ENCODE measurements around the gene CIROP.
A peak's percentile ranks its signal among the peaks of the same experiment; 100 is the strongest.

The CIROP gene

DNA sequence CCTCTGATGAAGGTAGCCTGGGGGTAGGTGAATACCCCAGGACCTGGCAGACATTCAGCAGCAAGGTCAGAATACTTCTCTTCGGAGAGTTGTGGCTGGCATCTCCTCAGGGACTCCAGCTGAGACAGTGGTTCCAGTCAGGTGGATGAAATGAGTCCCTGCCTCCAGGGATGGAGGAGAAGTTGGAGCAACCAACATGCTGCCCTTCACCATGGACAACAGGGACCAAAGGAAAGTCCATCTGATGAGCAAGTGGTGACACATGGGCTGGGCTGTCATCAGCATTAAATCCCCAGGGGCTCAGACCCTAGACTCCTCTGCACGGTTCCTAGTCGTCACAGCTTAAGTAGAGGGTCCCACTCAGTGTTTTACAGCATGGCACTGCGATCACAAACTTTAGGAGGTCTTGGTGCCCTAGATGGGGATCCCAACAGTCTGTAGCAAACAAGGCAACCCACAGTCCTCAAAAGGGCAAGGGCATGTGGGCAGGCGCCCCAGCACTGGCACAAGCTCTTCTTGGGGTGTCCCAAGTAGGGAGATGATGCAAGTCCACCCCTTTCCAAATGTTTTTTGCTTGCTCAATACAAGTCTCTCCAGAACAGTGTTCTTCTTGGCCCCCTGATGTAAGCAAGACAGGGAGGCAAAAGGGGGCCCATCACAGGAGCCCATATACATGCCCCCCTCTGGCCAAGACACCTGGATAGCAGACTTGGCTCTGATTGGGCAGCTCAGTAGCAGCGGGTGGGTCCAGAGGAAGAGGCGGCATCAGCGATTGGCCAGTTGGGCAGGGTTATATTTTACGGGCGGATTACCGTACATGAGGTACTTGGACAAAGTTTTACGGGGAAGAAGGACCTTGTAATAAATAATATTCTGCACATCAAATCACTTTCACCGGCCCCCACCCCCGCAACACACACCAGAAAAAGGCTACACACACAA lies 36.7 kb downstream of the CIROP start:
- no peak for DNase-seq (ENCODE audit: low read depth in 2 of 2)

DNA sequence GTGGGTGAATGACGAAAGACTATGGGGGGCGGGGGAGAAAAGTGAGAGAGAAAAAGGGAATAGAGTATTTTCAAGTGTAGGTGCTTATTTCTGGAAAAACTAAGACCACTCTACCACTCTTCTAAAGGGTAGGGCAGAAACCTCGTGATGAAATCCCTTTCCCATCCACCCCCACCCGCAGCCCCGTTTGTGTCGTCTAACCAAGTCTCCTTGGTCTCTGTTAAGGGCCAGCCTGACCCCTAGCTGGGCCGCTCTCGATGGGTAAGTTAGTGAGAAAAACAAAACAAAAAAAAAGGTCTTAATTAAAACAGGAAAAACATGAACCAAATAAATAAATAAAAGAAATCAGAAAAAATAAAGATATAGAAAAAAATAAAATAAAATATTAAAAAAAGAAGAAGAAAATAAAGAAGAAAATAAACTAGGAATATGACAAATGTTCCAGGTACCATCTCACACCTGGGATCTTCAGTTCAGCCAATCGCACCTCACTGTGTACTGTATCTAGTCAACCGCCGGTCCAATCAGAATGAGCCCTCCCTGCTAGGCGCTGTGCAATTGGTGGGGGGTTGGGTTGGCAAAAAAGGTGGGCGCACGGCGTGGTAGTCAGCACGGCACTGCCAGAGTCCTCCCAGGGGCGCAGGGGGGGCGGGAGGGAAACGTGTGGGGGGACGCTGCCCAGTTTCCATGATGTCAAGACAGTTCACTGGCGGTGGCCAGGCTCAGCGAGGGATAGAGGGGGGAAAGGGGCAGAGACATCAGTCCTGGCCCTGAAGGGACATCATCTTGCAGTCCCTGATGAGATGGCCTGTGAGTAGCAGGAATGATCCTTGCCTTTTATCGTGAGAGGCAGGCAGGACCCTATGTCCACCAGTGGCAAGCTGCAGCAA lies 37.7 kb downstream of the CIROP start:
- DNase-seq (ENCODE audit: low read depth in 2 of 2), result no peak

DNA sequence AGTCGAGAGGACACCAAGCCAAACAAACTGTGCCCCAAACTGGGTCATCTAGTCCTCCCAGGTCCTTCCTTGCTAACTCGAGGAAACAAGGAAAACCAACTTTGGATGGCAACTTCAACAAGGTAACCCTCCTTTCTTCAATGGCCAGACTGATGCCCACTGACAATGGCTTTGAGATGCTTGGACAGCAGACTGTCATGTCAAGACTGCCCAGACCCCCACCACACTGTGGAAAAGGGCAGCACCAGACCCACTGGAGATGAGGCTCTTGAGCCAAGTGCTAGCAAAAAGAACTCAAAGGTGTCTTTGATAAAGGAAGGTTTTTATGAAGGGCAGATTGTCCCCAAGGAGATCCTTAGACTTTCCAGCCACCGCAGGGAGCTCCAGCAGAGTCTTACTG lies 38.4 kb downstream of the CIROP start:
- DNase-seq (ENCODE audit: low read depth in 2 of 2), result no peak

DNA sequence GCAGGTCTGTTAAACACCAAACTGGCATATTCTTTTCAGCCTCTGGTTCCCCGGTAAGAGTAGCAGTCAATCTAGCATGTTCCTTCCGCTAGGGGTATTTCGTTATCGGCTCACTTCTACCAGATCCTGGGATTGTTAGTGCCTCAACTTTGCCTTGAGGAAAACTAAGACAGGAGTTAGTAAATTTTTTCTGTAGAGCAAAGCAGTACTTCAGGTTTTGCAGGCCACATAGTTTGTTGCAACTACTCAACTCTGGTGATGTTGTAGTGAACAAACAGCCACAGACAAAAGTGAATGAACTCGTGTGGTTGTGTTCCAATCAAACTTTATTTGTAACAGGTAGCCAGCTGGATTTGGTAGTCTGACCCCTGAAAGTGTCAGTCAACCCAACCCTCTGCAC lies 41.2 kb downstream of the CIROP start:
- DNase-seq (ENCODE audit: low read depth in 2 of 2), result no peak

DNA sequence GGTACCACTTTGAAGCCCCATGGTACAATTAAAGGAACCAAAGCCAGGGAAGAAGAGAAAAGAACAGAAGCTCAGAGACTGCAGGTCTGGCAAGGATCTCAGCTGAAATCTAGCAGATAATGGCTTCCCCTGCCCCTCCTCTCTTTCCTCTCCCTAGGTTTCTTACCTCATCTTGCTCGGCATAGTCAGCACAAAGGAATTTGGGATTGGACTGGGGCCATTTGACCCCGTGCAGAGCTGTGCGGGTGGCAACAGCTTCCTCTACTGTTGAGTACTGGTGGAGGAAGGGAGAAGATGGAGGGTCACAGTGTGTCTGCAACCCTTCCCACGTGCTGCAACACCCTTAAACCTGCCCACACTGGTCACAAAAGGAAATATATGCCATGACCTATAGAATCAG lies 42.8 kb downstream of the CIROP start:
- DNase-seq (ENCODE audit: low read depth in 2 of 2), result no peak

DNA sequence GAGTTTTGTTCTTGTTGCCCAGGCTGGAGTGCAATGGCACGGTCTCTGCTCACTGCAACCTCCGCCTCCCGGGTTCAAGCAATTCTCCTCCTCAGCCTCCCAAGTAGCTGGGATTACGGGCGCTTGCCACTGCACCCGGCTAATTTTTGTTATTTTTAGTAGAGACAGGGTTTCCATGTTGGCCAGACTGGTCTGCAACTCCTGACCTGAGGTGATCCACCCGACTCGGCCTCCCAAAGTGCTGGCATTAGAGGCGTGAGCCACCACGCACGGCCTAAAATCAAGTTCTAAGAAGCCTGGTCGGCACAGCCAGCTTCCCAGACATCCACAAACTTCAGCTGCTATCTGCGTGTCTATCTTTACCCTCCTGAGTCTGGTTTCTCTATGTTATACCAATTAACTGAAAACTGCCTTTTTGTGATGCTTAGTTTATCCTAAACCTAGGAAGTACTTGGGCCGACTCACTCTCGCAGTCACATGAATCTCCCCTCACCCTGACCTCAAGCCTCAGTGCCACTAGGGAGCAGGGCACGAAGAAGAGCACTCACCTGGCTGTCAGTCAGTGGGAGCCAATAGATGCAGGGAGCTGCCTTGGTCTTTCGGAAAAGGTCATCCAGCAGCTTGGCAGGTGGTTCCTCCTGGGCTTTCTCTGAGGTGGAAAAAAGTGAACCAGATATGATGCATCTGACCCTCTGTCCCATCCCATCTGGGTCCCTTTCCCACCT lies 44.1 kb downstream of the CIROP start:
- DNase-seq (ENCODE audit: low read depth in 2 of 2), result no peak

DNA sequence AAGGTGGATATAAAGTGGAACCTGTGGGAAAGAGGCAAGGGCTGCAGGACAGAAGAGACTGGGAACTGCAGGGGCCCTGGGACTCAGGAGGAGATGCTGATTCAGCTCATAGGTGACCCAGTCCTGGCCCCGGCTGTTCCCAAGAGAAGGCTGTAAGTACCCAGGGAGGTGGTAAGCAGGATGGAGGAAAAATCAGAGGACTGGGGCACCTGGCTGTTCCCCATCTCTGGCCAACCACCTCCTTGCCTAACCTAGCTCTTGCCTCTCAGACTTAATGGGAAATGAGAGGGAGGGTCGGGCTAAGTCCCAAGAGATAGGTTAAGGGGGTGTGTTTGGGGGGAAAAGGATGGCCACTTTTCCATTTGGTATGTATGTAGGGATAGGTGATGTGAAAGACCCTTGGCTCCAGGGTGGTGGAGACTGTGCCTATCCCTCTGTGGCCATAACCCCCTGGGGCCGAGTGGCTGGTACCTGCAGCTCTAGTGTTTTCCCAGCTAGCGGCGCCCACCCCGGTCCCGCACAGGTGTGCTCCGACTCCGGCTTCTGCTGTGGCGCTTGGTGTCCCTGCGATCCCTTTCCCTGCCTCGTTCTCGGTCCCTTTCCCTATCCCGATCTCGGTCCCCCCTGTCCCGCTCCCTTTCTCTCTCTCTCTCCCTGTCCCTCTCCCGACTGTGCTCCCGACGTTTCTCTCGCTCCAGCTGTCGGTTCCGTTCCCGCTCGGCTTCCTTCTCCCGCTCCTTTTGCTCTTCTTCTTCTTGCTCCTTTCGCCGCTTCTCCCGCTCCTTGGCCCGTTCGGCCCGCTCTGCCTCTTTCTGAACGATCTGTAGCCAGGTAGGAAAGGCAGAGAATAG lies 45.9 kb downstream of the CIROP start:
- no peak for DNase-seq (ENCODE audit: low read depth in 2 of 2)

DNA sequence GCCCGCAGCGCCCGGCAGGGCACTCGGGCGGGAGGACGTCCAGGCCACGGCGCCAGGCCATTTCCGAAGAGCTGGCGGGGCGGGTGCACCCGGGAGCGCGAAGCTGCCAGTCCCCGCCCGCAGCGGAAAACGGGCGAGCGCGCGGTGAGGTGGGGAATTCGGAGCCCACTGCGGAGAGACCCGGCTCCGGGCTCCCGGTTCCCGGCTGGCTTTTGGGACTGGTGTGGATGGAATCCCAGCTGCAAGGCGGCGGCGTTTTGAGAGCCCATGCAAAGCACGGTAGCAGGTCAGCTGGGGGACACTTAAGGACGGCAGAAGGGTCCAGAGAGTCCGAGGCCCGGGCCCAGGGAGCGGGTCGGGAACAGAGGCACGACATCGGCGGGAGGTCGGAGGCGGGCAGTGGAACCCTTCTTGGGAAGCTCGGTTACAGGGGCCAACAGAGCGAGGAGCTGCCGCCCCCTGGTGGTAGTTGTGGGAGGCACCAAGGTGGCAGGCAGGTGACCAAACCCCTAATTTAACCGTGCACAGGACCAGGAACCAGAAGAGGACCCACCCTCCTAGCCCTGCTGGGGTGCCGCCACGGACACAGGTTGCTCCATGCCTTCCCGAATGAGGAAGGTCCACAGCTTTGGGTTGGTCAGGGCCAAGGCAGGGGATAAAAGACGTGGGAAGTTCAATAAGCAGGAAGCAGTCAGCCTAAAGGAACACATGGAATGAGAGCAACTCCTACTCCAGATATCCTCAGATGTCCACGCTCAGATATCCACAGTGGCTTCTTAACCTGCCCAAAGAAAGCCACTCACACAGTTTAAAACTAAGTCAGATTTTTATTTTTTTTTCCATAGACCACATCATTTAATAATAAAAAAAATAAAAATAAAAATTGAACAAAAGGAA lies 46.8 kb downstream of the CIROP start:
- DNase-seq (ENCODE audit: low read depth in 2 of 2), result peak; percentile 86 to 87

DNA sequence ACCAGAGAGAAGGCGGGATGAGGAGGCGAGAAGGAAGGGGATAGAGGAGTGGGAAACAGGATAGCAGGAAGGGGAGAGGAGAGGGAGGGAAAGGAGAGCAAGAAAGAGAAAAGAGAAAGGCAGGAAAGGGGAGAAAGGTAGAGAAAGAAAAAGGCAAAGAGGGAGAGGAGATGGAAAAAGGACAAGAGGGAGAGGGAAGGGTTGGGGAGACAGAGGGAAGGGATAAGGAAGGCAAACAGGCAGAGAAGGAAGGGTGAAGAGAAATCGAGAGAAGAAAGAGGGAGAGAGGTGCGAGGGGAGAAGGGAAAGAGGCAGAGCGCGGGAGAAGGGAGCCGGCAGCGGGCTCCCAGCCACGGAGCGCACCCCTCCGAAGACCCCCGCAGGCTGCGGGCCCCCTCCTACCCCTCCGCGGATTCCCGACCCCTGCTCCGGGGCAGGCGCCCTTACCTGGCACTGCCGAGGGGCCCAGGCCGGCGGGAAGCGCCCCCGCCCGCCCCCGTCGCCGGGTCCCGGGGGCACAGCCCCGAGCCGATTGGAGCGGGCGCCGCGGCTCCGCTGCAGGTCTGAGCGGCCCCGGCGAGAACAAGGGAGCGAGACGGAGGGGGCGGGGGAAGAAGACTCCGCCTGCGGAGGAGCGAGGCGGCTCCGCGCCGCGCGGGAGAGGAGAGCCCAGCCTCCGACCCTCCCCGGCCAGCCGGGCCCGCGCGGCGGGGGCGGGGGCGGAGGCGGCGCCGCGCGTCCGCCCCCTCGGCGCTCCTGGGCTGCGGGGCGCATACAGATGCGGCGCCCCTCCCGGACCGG lies 47.6 kb downstream of the CIROP start, which contains the start of gene CDH24:
Gene CDH24 (minus strand): TSS at position 565 of the 801 bp plus-strand sequence. CDS start 1,787 bp downstream, outside the sequence.
- peak; percentile 31 to 62 for DNase-seq (ENCODE audit: low read depth in 2 of 2)

DNA sequence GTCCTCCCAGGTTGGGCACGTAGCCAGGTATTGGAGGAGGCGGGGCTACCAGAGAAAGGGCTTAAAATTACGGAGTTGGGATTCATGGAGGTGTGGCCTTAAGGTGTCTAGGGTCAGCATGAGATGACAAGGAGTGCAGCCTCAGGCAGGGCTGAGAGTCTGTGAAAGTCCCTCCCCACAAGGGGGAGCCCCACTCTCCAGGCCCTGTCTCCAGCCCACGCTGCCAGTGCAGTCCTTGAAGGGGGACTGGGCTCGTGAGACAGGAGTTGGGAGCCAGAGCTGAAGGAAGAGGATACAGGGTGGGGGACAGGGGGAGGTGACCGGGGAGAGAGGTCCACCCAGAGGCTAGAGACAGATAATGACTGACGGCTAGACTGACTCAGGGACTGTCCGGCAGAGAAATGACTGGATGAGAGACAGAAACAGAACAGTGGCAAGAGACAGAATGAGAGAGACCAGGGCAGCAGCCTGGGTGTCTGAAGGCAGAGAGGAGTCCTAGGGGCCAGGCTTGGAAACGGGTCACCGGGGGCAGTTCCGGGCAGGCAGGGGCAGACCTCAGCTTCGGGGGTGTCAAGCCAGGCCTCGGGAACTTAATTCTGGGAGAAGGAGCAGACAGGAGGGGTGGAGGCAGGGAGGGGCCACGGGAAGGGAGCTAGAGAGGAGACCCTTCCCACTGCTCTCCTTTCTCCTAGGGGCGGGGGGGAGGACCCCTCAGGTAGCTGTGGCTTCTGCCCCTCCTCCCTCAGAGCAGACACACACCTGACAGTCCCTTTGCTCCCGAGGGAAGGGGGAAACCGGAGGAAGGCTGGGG lies 48.4 kb downstream of the CIROP start:
- DNase-seq (ENCODE audit: low read depth in 2 of 2), result peak; percentile 47 to 49

DNA sequence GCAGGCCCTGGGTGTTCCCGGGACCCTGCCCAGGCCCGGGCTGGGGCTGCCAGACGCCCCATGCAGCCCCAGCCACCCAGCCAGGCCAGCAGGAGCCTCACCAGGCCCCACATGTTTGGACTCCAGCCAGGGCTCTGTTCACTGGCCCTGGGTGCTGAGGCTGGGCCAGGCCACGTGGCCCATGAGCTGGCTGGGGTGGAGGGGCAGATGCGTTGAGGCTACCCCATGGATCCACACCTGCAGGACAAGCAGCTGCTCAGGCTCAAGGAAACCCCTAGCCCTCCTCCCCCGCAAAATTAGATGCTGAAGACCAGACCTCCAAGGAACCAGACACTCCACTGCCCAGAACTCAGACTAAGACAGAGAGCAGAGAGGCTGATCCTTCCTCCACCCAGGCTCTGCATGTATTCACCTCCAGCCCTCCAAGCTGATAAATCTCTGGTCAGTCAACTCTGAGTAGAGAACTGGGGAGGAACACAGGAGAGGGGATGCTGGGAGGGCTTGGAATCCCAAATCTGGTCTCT lies 49.1 kb downstream of the CIROP start:
- DNase-seq (ENCODE audit: low read depth in 2 of 2), result no peak

DNA sequence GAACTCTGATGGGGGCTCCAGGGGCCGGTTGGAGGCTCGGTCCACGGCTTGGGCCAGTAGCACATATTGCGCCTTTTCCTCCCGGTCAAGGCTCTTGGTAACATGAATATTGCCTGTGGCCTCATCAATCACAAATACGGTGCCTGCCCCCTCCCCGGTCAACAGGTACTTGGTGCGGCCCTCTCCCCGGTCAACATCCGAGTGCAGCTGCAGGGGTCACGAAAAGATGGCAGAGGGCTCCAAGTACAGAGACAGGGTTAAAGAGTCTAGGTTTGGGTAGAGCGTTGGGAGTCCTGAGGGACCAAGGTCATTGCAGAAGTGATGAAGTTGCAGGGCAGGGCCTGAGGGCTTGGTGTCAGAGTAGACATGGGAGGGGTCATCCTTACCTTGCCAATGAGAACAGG lies 49.6 kb downstream of the CIROP start:
- DNase-seq (ENCODE audit: low read depth in 2 of 2), result no peak

DNA sequence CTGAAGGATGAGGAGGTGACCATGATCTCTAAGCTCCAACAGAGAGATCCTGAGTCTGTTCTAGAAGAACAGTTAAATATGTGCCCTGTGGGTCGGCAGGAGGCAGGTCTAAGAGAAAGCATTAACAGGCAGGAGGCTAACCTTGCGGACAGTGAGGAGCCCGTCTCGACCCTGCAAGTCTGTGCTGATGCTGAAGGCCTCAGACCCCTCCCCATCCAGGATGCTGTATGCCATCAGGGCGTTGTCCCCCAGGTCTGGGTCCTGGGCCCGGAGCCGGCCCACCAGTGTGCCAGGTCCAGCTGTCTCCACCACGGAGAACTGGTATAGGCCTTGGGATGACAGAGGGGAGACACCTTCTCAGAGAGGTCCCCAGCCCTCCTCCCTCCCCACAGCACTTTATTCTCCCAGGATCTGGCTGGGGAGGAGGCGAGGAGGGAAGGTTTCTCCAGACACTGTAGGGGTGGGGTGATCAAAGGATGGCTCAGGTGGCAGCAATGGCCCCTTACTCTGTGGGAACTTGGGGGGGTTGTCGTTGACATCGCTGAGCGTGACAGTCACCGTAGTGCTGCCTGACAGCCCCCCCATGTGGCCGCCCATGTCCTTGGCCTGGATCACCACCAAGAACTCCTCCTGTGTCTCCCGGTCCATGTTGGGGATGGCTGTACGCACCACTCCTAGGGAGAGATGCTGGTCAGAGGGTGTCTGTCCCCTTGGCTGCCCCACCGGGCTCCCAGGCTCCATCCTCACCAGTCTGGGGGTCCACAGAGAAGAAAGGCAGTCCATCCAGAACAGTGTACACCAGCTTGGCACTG lies 50.6 kb downstream of the CIROP start:
- DNase-seq (ENCODE audit: low read depth in 2 of 2), result no peak

DNA sequence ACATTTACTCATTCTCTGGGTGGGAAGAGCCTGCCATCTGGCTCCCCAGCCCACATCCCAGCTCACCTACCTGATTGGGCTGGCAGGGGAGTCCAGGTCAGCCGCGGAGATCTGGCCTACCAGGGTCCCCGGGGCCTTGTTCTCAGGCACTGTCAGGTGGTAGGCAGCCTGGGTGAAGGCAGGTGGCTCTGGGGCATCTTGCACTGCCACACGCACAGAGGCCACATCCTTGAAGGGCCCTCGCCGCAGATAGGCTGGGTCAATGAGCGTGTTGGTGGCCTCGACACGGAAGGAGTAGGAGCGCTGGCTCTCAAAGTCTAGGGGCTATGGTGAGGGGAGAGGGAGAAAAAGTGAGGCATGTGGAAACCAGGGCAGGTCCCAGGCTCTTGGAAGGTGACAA lies 51.4 kb downstream of the CIROP start:
- DNase-seq (ENCODE audit: low read depth in 2 of 2), result no peak

DNA sequence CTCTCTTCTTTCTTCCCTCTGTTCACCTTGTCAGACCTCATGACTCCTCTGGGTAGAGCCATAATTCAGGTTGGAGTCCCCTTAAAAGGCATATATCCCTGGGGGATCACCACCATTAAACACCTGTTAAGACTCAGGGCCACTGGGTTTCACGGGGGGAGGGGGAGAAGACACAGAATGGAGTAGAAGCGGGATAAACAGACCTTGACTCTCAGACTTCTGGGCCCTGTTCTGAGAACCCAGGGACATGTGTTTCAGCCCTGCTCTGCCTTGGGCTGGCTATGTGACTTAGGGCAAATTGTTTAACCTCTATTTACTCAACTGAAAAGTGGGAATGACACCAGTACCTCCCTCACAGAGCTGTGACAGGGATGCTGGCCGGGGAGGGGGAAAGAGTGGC lies 52.1 kb downstream of the CIROP start:
- DNase-seq (ENCODE audit: low read depth in 2 of 2), result no peak

DNA sequence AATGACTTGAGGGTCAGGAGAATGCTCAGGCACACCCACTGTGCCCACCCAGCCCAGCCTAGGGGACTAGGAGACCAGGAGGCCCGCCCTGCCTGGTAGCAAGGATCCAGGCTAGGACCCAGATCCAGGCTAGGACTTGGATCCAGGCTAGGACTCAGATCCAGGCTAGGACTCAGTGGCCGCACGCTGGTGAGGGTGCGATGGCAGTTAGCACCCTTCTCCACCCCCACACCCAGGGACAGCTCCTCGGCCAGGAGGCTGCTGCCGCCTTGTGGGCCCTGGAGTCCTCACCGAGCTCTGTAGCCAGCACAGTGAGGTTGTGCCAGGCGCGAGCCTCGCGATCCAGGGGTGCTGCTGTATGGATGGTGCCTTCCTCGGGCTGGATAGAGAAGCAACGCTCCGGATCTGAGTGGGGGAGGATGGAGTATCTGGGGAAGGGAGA lies 52.6 kb downstream of the CIROP start:
- DNase-seq (ENCODE audit: low read depth in 2 of 2), result no peak
